ENCODE measurements around the gene ARRB1.

The ARRB1 gene

DNA sequence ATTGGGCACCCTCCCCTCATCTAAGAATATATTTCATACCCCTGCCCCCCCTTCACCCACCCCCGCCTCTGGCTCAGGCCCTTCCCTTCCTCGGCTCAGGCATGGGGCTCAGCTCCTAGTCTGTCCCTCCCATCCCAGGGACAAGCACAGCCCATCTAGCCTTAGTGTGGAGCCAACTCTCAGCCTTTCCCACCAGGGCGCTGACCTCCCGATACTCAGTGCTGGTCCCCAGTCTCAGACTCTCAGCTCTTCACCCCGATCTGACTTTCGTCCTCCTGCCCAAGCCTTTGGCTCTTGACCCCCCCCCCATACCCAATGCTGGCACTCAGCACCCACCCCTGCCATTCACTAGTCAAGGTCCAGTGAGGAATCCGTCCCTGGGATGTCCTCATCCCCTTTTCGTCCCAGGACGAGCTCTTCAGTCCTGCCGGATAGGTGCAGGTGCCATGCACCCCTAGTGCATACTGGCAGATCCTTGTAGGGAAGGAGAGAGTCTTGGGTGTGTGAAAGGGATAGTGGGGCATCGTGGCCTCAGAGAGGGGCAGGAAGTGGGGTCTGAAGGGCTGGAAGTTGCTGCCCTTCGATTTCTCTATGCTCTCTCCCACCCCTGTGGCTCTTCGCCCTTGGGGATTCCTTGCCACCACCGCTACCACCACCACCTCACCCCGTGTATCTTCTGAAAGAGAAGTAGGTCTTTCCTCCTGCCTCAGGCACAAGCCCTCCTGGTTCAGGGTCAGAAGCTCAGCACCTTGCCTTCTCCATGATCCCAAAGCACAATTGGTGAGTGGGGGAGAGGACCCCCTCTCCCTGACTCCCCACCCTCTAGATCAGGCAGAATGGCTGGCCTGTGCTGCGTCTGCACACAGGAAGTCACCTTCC is 108.5 kb downstream of the ARRB1 start:
- Histone ChIP-seq H3K27me3 (ENCODE audit: low read depth, low read length) (peaks cover 22% of the 10 kb centered on the region), H3K4me3 (ENCODE audit: low read depth in 1 of 2, low read length in 2 of 2) (no peak overlapping the region), H3K4me1 (ENCODE audit: control insufficient read depth in 1 of 2, insufficient read depth in 2 of 2, low read length in 2 of 2) (peaks cover 0 to 13% of the 10 kb centered on the region in 2 donors), H3K9me3 (ENCODE audit: control insufficient read depth in 1 of 2, low read length in 2 of 2) (no peaks in the 10 kb centered on the region), H3K36me3 (ENCODE audit: control insufficient read depth in 1 of 2, insufficient read depth in 2 of 2, low read length in 2 of 2) (no peaks in the 10 kb centered on the region), H3K27ac (ENCODE audit: low read length) (no peak overlapping the region)

- Histone ChIP-seq H3K27me3 (ENCODE audit: low read depth, low read length) (peaks cover 22% of the 10 kb centered on the region), H3K9me3 (ENCODE audit: control insufficient read depth in 1 of 2, low read length in 2 of 2) (no peaks in the 10 kb centered on the region), H3K27ac (ENCODE audit: low read length) (no peak overlapping the region), H3K36me3 (ENCODE audit: control insufficient read depth in 1 of 2, insufficient read depth in 2 of 2, low read length in 2 of 2) (no peaks in the 10 kb centered on the region), H3K4me3 (ENCODE audit: low read depth in 1 of 2, low read length in 2 of 2) (peak overlapping the region in 1 of 2 donors; percentile 55), H3K4me1 (ENCODE audit: control insufficient read depth in 1 of 2, insufficient read depth in 2 of 2, low read length in 2 of 2) (peaks cover 0 to 13% of the 10 kb centered on the region in 2 donors)
These were observed 109.4 kb downstream of the ARRB1 start for GRCh38 chr11:75241906-75242644.

GRCh38 chr11:75241036-75241905 is 110.2 kb downstream of the ARRB1 start:
- H3K9me3 ChIP-seq (ENCODE audit: control insufficient read depth in 1 of 2, low read length in 2 of 2) = no peaks in the 10 kb centered on the region
- H3K4me1 ChIP-seq (ENCODE audit: control insufficient read depth in 1 of 2, insufficient read depth in 2 of 2, low read length in 2 of 2) = peaks cover 0 to 13% of the 10 kb centered on the region in 2 donors

DNA sequence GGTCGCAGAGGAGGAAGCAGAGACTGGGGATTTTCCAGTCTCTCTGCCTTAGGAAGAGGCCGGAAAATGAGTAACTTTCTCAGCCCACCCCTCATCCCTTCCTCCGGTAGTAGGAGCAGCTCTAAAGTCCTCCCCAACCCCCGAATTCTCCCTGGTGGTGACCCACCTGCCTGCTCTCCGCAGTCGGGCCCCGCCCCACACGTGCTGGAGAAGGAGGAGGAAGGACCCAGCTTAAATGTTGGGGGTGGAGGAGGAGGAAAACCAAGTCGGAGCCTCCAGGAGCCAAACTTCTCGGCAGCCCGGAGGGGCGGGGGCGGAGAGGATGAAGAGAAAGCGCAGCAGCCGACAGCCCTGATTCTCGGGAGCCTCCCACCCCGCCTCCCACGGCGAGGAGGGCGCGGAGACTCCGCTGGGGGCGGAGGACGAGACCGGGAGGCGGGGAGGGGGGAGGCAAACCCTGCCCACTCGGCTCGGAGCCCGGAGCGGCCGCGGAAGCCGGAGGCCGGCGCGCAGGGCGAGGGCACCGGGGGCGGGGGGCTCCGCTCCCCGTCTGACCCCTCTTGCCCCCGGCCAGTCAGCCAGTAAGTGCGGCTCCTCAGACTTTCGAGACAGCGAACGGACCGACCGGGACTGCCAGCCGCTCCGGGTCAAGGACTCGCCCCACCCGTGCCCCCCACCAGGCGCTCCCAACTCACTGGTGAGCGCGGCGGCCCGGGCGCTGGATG is 111.0 kb downstream of the ARRB1 start, which contains the start of gene TPBGL:
Gene TPBGL (plus strand): TSS at position 464 of the 725 bp plus-strand sequence. CDS start 276 bp downstream, outside the sequence.
- Histone ChIP-seq H3K27ac (ENCODE audit: low read length) (no peak within 1 kb of the TSS), H3K4me1 (ENCODE audit: control insufficient read depth in 1 of 2, insufficient read depth in 2 of 2, low read length in 2 of 2) (peaks cover 0 to 13% of the 10 kb centered on the region in 2 donors), H3K4me3 (ENCODE audit: low read depth in 1 of 2, low read length in 2 of 2) (peak within 1 kb of the TSS in 1 of 2 donors; percentile 55), H3K9me3 (ENCODE audit: control insufficient read depth in 1 of 2, low read length in 2 of 2) (no peaks in the 10 kb centered on the region), H3K36me3 (ENCODE audit: control insufficient read depth in 1 of 2, insufficient read depth in 2 of 2, low read length in 2 of 2) (no peaks in the 10 kb centered on the region), H3K27me3 (ENCODE audit: low read depth, low read length) (peaks cover 22% of the 10 kb centered on the region)

More at GRCh38 chr11:75241036-75241905, 110.2 kb downstream of the ARRB1 start:
- H3K4me3 ChIP-seq (ENCODE audit: low read depth in 1 of 2, low read length in 2 of 2) = peak overlapping the region in 1 of 2 donors; percentile 55
- H3K36me3 ChIP-seq (ENCODE audit: control insufficient read depth in 1 of 2, insufficient read depth in 2 of 2, low read length in 2 of 2) = no peaks in the 10 kb centered on the region
- H3K27ac ChIP-seq (ENCODE audit: low read length) = no peak overlapping the region
- H3K27me3 ChIP-seq (ENCODE audit: low read depth, low read length) = peaks cover 22% of the 10 kb centered on the region

- no peak overlapping the region for H3K27ac ChIP-seq (ENCODE audit: low read length)
- H3K36me3 ChIP-seq (ENCODE audit: control insufficient read depth in 1 of 2, insufficient read depth in 2 of 2, low read length in 2 of 2) = no peaks in the 10 kb centered on the region
- H3K4me1 ChIP-seq (ENCODE audit: control insufficient read depth in 1 of 2, insufficient read depth in 2 of 2, low read length in 2 of 2) = peaks cover 0 to 13% of the 10 kb centered on the region in 2 donors
- H3K9me3 ChIP-seq (ENCODE audit: control insufficient read depth in 1 of 2, low read length in 2 of 2) = no peaks in the 10 kb centered on the region
- no peak overlapping the region for H3K4me3 ChIP-seq (ENCODE audit: low read depth in 1 of 2, low read length in 2 of 2)
- H3K27me3 ChIP-seq (ENCODE audit: low read depth, low read length) = peaks cover 22% of the 10 kb centered on the region
These were observed 111.8 kb downstream of the ARRB1 start for GRCh38 chr11:75239531-75240290.

DNA sequence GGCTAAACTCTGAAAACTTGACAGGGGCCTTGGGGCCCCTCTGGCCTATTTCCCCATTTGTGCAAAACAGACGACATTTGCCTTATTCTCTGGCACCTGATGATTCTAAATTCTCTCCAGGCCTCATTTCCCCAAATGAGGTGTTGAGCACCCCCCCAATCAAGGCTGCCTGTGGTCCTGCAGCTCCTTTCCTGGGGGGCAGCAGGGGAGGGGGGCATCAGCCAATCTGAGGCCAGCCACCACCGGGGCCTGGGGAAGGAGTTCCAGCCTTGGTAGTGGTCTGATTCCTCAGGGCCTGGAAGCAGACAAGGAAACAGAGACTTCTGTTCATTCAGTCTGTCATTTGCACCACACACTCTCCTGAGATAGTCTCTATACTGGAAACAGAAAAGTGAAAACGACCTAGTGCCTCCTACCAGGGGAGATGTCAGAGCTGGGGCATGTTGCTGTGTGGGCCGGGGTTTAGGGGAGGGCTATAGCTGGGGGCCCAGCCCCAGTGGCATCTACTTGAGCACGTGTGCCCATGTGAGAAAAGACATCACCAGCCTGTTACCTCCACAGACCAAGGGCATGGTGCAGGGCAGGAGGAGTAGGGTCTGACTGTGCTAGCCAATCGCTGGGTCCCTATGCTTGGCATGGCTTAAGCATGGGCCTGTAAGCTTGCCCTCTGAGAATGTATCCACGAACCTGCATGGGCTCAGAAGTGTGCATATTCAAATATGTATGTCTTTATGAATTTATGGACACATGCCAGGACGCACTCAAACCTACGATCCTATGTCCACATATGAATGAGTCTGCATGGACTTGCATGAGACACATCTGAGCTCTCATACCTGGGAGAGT is 112.6 kb downstream of the ARRB1 start:
- Histone ChIP-seq H3K27me3 (ENCODE audit: low read depth, low read length) (peaks cover 22% of the 10 kb centered on the region), H3K27ac (ENCODE audit: low read length) (no peak overlapping the region), H3K9me3 (ENCODE audit: control insufficient read depth in 1 of 2, low read length in 2 of 2) (no peaks in the 10 kb centered on the region), H3K36me3 (ENCODE audit: control insufficient read depth in 1 of 2, insufficient read depth in 2 of 2, low read length in 2 of 2) (no peaks in the 10 kb centered on the region), H3K4me1 (ENCODE audit: control insufficient read depth in 1 of 2, insufficient read depth in 2 of 2, low read length in 2 of 2) (peaks cover 0 to 13% of the 10 kb centered on the region in 2 donors), H3K4me3 (ENCODE audit: low read depth in 1 of 2, low read length in 2 of 2) (no peak overlapping the region)

- Histone ChIP-seq H3K9me3 (ENCODE audit: control insufficient read depth in 1 of 2, low read length in 2 of 2) (no peaks in the 10 kb centered on the region), H3K36me3 (ENCODE audit: control insufficient read depth in 1 of 2, insufficient read depth in 2 of 2, low read length in 2 of 2) (no peaks in the 10 kb centered on the region), H3K27ac (ENCODE audit: low read length) (no peak overlapping the region), H3K4me1 (ENCODE audit: control insufficient read depth in 1 of 2, insufficient read depth in 2 of 2, low read length in 2 of 2) (peaks cover 0 to 9% of the 10 kb centered on the region in 2 donors), H3K4me3 (ENCODE audit: low read depth in 1 of 2, low read length in 2 of 2) (no peak overlapping the region), H3K27me3 (ENCODE audit: low read depth, low read length) (peaks cover 14% of the 10 kb centered on the region)
These were observed 114.4 kb downstream of the ARRB1 start for GRCh38 chr11:75237050-75237449.

GRCh38 chr11:75236062-75236461 is 115.4 kb downstream of the ARRB1 start:
- Histone ChIP-seq H3K4me1 (ENCODE audit: control insufficient read depth in 1 of 2, insufficient read depth in 2 of 2, low read length in 2 of 2) (peaks cover 0 to 9% of the 10 kb centered on the region in 2 donors), H3K4me3 (ENCODE audit: low read depth in 1 of 2, low read length in 2 of 2) (no peak overlapping the region), H3K36me3 (ENCODE audit: control insufficient read depth in 1 of 2, insufficient read depth in 2 of 2, low read length in 2 of 2) (no peaks in the 10 kb centered on the region), H3K27ac (ENCODE audit: low read length) (no peak overlapping the region), H3K9me3 (ENCODE audit: control insufficient read depth in 1 of 2, low read length in 2 of 2) (no peaks in the 10 kb centered on the region), H3K27me3 (ENCODE audit: low read depth, low read length) (peaks cover 14% of the 10 kb centered on the region)

GRCh38 chr11:75233754-75234172 is 117.7 kb downstream of the ARRB1 start:
- H3K4me1 ChIP-seq (ENCODE audit: control insufficient read depth in 1 of 2, insufficient read depth in 2 of 2, low read length in 2 of 2) = no peaks in the 10 kb centered on the region
- no peaks in the 10 kb centered on the region for H3K36me3 ChIP-seq (ENCODE audit: control insufficient read depth in 1 of 2, insufficient read depth in 2 of 2, low read length in 2 of 2)
- no peak overlapping the region for H3K4me3 ChIP-seq (ENCODE audit: low read depth in 1 of 2, low read length in 2 of 2)
- no peaks in the 10 kb centered on the region for H3K9me3 ChIP-seq (ENCODE audit: control insufficient read depth in 1 of 2, low read length in 2 of 2)
- no peaks in the 10 kb centered on the region for H3K27me3 ChIP-seq (ENCODE audit: low read depth, low read length)
- H3K27ac ChIP-seq (ENCODE audit: low read length) = no peak overlapping the region
